ENCODE measurements around the gene BSPRY. TPM values are rescaled to one million over a fixed set of nuclear protein-coding genes. Genes with fewer than 3 reads are reported as not detected.

BSPRY gene
- total RNA-seq, 1 donor from 2014 or later, result 8.4 TPM

GRCh38 chr9:113307396-113307975 lies 41.9 kb upstream of the BSPRY start:
- DNase-seq (no peak), ATAC-seq (peak in 1 of 2 donors; percentile 25)
- H3K27ac ChIP-seq, result no peak overlapping the region
- no peak for TF ChIP-seq CTCF (IDR thresholded peaks at IDR 0.05)
- H3K27me3 ChIP-seq (ENCODE audit: low read depth), result peaks cover 3% of the 10 kb centered on the region
- intact Hi-C loops (cut with DNase I), result no loop called here
- no peaks in the 10 kb centered on the region for H3K36me3 ChIP-seq
- no peak overlapping the region for H3K4me3 ChIP-seq
- no peaks in the 10 kb centered on the region for H3K9me3 ChIP-seq
- no peaks in the 10 kb centered on the region for H3K4me1 ChIP-seq

GRCh38 chr9:113309204-113309813 lies 40.0 kb upstream of the BSPRY start:
- Histone ChIP-seq H3K4me1 (no peaks in the 10 kb centered on the region), H3K4me3 (no peak overlapping the region), H3K36me3 (no peaks in the 10 kb centered on the region), H3K27me3 (ENCODE audit: low read depth) (no peaks in the 10 kb centered on the region), H3K9me3 (no peaks in the 10 kb centered on the region), H3K27ac (no peak overlapping the region)
- intact Hi-C loops (cut with DNase I), result no loop called here
- peak; percentile 50 for TF ChIP-seq CTCF (IDR thresholded peaks at IDR 0.05)
- no peak for DNase-seq
- no peak for ATAC-seq

GRCh38 chr9:113310538-113310937 lies 38.8 kb upstream of the BSPRY start:
- no peak for ATAC-seq
- DNase-seq, result no peak
- H3K4me1 ChIP-seq, result no peaks in the 10 kb centered on the region
- TF ChIP-seq CTCF (IDR thresholded peaks at IDR 0.05), result no peak
- no peaks in the 10 kb centered on the region for H3K27me3 ChIP-seq (ENCODE audit: low read depth)
- H3K36me3 ChIP-seq, result no peaks in the 10 kb centered on the region
- no peak overlapping the region for H3K27ac ChIP-seq
- H3K4me3 ChIP-seq, result no peak overlapping the region
- H3K9me3 ChIP-seq, result no peaks in the 10 kb centered on the region
- intact Hi-C loops (cut with DNase I), result no loop called here

- H3K4me1 ChIP-seq, result no peaks in the 10 kb centered on the region
- H3K27ac ChIP-seq, result no peak overlapping the region
- no peaks in the 10 kb centered on the region for H3K36me3 ChIP-seq
- ATAC-seq (no peak), DNase-seq (no peak)
- no peak overlapping the region for H3K4me3 ChIP-seq
- no peak for TF ChIP-seq CTCF (IDR thresholded peaks at IDR 0.05)
- intact Hi-C loops (cut with DNase I), result no loop called here
- H3K9me3 ChIP-seq, result no peaks in the 10 kb centered on the region
- no peaks in the 10 kb centered on the region for H3K27me3 ChIP-seq (ENCODE audit: low read depth)
These were observed 37.4 kb upstream of the BSPRY start for GRCh38 chr9:113311961-113312360.

- intact Hi-C loops (cut with DNase I), result no loop called here
- no peak for ATAC-seq
- no peaks in the 10 kb centered on the region for H3K27me3 ChIP-seq (ENCODE audit: low read depth)
- no peak for DNase-seq
- no peaks in the 10 kb centered on the region for H3K4me1 ChIP-seq
- peaks cover 7% of the 10 kb centered on the region for H3K36me3 ChIP-seq
- no peak overlapping the region for H3K27ac ChIP-seq
- no peak for TF ChIP-seq CTCF (IDR thresholded peaks at IDR 0.05)
- H3K4me3 ChIP-seq, result no peak overlapping the region
- H3K9me3 ChIP-seq, result no peaks in the 10 kb centered on the region
These were observed 36.1 kb upstream of the BSPRY start for GRCh38 chr9:113313261-113313660.

Data from lower lobe of right lung (tissue), 2 donors.